Middle frontal gyrus (tissue), 1 donor: ENCODE data around the gene PTPRR.

Source experiments
- DNase-seq: peaks from one replicate; pipeline ENCODE4 v3.0.0-alpha.2; 2015; ENCODE audit warnings: low spot score; ENCODE audit errors: extremely low spot score

Gene PTPRR

GRCh38 chr12:70706611-70707010 is 213.9 kb downstream of the PTPRR start:
- no peak for DNase-seq

GRCh38 chr12:70698345-70698744 is 222.2 kb downstream of the PTPRR start:
- no peak for DNase-seq

GRCh38 chr12:70695361-70696023 is 225.0 kb downstream of the PTPRR start:
- DNase-seq: no peak

GRCh38 chr12:70692681-70693288 is 227.8 kb downstream of the PTPRR start:
- no peak for DNase-seq

DNA sequence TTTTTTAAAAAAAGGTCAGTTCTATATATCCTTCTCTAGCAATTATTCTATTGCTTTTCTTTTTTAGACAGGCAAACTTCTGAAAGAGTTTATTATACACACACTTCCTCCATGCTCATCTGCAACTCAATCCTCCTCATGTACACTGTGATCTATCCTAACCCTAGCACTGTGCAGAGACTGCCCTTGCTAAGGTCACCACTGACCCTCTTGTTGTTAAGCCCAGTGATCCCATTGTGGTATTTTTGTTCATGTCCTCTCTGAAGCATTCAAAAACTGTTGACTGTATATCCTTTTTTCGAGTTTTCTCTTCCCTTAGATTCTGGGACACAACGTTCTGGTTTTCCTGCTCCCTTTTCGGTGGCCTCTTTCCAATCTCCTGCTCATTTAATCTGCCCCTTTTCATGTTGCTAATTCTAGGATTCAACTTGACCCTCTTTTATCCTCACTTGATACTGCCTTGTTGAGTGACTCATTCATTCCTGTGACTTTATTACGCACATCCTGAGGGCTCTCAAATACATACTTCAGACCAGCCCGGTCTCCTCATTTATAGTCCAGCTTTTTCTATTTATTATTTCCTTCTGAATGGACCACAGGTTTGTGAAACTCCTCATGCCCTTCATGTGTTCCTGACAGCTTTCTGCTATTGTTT is 229.4 kb downstream of the PTPRR start:
- no peak for DNase-seq

DNA sequence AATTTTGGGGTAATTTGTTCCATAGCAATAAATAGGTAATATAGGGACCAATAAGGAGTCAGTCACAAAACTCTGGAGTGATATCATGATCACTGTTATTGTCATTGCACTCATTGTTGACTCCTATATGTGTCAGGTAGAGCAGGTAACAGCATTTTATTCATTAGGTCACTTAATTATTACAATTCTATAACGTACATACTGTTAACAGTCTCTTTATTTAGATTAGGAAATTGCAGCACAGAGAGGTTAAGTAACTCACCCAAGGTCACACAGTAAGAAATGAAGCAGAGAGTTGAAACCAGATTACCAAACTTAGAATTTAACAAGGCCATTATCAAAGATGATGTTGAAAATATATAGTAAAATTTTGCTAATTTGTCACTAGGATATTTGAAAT is 233.6 kb downstream of the PTPRR start:
- no peak for DNase-seq

DNA sequence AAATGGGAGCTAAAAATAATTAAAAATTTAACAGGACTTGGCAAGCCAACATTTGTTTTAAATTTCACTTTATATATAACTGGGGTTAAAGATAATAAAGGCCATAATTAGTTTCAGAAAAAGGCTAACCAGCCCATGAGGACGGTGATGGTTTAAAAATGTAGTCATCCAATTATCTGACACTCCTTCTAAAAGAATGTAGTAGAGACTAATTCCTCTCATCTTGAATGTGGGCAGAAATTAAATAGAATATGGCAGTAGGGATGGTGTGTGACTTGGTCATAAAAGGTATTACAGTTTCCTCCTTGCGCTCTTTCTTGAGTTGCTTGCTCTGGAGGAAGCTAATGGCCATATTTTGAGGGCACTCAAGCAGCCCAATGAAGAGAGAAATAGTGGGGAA is 234.2 kb downstream of the PTPRR start:
- DNase-seq: no peak

GRCh38 chr12:70683976-70684375 is 236.6 kb downstream of the PTPRR start:
- DNase-seq: no peak

GRCh38 chr12:70671698-70672097 is 248.8 kb downstream of the PTPRR start:
- DNase-seq: no peak

- no peak for DNase-seq
These were observed 249.6 kb downstream of the PTPRR start for GRCh38 chr12:70670948-70671347.

- no peak for DNase-seq
These were observed 253.3 kb downstream of the PTPRR start for GRCh38 chr12:70667253-70667652.

- DNase-seq: no peak
These were observed 254.2 kb downstream of the PTPRR start for GRCh38 chr12:70666364-70666763.

DNA sequence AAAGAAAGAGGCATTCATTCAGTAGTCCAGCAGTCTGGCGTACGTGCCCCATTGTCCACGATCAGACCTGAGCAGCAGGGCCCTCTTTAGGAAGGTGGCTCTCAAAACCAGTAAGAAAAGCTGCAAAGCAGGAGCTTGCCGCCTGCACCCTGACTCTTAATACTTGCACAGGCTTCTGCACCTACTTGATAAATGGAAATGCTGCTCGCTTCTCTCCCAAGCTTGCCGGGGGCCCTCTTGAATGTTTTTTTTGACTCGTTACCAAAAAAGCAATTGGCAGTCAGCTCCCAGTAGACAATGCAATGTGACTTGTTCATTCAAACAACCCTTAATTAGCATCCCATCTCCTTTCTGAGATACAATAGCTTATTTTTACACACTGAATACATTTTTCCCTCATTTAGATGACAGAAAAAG is 256.1 kb downstream of the PTPRR start:
- DNase-seq: no peak

DNA sequence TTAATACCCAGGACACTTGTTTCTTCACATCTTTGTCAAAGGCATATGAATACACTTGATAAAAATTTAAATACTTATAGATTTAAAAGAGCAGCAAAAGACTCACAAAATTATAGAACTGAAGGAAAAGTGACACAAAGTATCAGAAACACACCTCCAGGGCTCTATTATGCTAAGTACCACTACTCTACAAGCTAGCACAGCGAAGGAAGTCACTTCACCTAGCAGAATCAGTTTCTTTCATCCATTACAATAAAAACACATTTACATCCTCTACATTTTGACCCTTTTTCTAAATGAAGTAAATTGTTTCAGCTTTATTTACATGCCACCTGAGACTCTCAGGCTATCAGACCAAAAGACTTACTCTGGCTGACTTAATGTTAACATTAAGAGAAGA is 256.7 kb downstream of the PTPRR start:
- DNase-seq: no peak

GRCh38 chr12:70661466-70662161 is 258.9 kb downstream of the PTPRR start:
- peak; percentile 65 for DNase-seq

DNA sequence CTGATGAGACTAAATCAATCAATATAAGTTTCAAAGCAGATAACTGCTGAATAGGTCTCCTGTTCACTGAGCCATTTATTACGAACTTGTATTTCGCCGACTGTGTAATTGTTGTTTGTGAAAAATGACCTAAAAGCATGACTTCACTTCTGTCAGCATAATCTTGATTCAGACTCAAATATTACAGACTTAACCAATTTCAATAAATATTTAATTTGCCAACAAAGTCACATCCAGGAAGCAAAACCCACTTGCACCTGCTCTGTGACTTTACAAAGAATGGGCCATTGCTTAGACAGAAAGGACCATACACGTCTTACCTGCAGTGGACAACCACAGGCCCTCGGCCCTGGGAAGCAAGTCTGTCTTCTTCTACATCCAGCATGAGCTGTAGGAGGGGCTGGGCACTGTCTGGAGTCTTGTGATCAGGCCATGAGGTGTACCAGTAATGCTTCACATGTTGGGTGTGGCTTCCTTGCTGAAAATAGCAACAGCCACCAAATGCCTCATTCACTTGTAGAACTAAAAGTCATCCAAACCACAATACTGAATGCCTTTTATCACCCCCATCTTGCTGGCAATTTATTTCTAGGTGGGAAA is 259.8 kb downstream of the PTPRR start:
- no peak for DNase-seq

- DNase-seq: no peak
These were observed 260.4 kb downstream of the PTPRR start for GRCh38 chr12:70660002-70660604.

DNA sequence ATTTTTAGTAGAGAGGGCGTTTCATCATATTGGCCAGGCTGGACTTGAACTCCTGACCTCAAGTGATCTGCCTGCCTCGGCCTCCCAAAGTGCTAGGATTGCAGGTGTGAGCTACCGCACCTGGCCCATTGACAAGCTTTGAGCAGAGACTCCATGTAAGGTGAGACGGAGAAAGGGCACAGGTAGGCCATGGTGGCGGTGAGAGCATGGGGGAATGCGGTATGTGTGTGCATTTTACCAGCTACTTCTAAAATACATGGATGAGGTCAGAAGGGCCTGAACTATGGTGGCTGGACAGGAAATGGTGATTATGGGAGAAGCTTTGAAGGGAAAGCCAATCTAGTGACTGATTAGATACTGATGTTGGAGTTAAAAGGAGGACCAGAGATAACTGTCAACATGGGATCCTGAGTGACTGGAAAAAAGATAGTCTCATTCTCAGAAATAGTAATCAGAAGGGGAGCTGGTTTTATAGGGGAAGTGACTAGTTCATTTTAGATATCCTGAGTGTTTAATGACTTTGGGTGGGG is 261.4 kb downstream of the PTPRR start:
- DNase-seq: no peak

- peak; percentile 57 for DNase-seq
These were observed 262.8 kb downstream of the PTPRR start for GRCh38 chr12:70657616-70658286.

DNA sequence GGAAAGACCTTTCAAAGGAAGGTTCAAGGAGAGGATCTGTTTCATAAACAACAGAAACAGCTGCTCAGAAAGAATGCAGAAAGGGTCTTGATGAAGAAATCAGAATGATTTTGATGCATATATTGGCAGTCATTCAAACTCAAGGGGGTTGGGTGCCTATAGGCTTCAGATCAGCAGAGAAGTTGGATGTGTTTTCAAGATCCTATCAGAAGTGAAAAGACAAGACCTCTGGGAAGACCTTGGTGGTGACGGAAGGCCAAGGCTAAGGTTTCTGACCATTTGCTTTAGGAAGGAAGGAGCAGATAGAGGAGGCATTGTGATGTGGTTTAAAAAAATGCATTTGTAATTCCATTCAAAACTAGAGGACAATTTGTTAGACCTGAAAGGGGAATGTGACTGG is 268.1 kb downstream of the PTPRR start:
- no peak for DNase-seq

DNA sequence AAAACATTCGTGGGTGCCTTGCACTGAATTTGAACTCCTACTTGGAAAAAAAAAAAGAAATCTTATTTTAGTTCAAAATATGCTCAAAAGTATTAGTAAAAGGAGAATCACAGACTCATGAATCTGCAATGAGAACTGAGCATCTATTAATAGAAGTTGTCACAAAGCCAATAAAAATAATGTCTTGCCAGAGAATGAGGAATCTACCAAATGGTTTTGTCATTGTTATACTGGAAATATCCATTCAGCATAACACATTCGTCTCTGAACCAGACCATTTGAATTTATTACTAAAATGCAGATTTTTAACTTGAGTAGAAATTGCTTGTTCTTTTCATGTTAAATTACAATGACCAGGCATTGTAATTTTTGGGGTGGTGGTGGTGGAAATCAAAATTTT is 271.7 kb downstream of the PTPRR start:
- DNase-seq: no peak
